GM21528 (cell line): ENCODE measurements around the gene DNM1.
"Not testable (repeated sequence)": the region's sequence is repeated elsewhere in the genome, so short reads cannot be mapped to it uniquely, and the experiment has no call there.

Experiments
- ATAC-seq: cut with Tn5 transposase; IDR thresholded peaks from one replicate; pipeline ENCODE4 v1.9.1; 2021; ENCODE audit warnings: mild to moderate bottlenecking, moderate library complexity; ENCODE audit not compliant: unreplicated experiment, low FRiP score

The DNM1 gene

DNA sequence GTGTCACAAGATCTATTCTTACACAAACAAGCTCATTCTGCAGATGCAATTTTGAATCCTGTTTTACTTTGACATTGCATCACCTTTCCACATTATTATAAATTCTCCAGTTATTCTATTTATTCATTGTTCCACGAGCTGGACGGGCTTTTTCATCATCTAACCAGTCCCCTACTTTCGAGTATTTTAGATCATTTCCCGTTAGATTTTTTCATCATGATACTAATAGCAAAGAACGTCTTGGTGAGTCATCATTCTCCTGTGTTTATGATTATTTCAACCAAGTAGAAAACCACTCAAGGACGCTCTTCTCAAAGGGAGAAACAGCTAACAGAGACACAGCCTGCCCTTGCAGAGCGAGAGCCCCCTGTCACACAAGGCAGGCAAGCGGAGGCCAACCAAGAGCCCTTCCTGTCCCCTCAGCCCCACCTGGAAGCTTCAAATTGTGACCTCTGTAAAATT lies 28.0 kb upstream of the DNM1 start:
- ATAC-seq = no peak

DNA sequence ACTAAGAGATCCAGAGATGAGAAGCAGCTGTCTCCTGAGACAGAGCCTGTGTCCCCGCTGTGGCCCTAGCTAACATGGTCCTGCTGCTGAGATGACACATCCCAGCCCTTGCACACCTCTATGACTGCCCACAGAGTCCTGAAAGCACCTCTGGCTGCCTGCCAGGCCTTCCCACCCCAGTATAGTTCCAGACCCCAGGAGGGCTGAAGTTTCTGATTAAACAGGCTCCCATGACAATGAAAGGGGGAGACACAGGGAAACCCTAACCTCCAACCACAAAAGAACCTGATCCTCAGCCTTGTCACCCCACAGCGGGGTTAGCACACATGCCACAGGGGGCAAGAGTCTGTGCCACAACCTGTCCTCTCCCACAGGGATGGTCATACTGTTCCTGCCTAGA lies 27.5 kb upstream of the DNM1 start:
- ATAC-seq = no peak

DNA sequence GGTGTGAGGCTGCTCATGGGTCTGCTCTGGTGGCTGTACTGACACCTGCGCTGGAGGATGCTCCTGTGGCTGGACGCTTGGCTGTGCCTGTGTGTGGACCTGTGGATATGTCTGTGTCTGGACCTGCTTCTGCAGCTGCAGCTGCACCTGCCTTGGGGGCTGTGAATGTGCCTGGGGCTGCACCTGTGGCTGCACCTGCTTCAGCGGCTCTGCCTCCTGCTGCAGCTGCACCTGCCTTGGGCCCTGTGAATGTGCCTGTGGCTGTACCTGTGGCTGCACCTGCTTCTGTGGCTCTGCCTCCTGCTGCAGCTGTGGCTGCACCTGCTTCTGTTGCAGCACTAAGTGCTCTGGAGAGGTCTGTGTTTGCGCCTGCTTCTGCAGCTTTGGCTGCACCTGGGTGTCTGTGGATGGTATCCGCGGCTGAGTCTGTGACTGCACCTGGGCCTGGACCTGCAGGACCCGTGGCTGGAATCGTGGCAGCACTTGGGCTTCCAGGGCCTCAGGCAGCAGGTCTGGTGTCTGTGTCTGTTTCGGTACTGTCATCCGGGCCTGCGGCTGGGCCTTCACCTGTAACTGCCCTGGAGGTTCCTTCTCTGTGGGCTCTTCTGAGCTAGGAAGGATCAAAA lies 24.3 kb upstream of the DNM1 start:
- no peak for ATAC-seq

DNA sequence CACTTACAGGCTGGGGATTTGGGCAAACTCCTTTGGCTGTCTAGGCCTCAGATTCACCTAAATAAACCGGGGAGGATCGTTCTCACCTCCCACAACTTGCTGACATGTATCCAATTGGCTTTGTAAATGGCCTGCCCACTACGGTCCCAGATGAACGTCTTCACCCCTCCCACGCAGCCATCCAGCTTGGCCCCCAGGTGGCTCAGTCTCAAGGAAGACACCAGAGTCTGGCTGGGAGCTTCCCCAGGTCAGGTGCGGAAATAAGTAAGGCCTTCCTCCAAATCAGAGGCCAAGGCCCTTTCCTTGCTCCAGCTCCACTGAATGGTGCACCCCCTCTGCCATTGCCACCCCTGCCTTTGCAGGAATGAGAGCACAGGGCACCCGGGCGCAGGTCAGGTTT lies 23.2 kb upstream of the DNM1 start:
- ATAC-seq = no peak

DNA sequence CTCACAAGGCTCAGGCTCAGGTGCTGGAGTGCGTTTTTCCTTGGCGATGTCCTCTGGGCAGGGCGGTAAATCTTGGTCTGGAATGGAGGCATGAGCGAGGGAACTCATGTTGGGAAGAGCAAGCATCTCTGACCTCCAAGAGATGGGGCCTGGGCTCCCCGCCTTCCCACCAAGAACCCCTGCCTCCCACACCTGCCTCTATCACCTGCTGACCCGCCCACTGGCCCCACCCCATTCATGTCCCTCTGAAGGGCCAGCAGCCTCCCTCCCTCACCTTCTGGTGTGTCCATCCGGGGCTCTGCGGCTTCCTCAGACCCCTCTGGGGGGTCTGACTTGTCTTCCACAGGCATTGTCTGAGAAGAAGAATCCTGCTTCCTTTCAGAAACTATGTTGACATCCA lies 22.7 kb upstream of the DNM1 start:
- ATAC-seq = no peak

DNA sequence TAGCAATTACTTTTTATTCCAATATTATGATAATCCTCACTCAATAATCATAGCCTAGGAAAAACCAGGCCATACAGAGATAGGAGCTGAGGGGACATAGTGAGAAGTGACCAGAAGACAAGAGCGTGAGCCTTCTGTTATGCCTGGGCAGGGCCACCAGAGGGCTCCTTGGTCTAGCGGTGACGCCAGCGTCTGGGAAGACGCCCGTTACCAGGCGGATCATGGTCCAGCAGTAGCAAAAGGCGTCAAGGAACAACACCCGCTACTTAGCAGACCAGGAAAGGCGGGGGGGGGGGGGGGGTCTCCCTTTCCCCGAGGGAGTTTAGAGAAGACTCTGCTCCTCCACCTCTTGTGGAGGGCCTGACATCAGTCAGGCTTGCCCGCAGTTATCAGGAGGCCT lies 21.7 kb upstream of the DNM1 start:
- not testable (repeated sequence) for ATAC-seq

DNA sequence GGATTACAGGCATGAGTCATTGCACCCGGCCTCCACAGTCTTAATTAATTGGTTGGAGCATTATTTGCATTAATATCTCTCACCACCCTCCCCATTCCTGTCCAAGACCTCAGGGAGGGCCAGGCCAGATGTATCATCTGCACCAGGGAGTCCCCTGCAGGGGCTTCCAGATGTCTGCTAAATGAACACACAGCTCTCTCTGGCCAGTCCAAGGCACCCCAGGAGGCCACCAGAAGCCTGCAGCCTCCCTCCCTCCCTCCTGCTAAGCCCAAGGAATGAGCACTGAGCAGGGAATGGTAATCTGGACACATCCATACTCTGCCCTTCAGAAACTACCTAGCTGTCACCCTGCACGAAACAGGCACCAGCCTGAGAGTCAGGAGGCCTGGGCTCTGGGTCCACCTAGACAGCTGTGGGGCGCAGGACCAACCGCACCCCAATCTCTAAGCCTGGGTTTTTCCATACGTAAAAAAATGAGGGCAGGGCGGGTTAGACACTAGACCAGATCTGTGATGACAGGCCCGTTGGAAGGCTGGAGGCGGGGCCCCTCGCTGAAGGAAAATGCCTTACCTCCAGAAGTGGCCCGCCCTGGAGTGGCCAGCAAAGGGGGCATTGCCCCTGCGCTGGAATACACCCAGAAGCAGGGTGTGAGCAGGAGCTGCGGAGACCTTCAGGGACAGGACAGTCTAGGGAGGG lies 20.1 kb upstream of the DNM1 start:
- ATAC-seq = no peak

DNA sequence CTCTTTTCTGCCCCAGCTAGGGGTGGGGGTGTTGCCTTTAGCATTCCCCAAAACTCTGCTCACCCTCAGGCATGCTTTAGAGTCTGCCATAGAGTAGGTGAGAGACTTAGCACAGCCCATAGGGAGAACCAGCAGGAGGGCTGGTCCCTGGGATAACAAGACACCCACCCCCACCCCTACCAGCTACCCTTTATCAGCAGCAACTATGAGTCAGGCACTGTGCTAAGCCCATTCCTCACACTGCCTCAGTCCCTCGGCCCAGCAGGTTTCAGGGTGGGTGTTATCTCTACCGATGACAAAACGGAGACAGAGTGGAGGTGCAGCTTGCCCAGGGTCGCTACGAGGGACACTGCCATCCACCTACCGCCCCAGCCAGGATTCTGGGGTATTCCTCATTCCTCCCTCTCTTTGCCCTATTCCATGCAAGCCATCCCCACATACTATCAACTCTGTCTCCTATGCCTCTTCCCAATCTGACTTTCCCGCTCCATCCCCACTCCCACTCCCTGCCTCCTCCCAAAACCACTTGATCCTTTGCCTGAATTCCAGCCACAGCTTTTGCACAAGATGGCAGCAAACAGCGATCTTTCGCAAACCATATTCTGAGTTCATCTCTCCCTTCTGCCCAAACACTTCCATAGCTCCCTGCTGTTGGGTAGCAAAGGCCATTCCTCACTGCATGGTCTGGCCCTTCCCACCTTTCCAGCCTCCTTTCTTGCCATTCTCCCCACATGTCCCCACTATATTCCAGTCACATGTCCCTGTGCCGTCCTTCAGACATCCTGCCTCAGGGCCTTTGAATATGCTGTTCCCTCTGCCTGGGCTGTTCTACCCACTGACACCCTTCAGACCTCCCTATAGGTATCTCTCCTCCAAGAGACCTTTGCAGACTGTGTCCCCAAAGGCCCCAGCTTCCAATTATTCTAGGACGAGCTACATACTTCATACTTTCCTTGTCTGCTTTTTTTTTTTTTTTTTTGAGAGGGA lies 16.9 kb upstream of the DNM1 start:
- ATAC-seq = no peak

DNA sequence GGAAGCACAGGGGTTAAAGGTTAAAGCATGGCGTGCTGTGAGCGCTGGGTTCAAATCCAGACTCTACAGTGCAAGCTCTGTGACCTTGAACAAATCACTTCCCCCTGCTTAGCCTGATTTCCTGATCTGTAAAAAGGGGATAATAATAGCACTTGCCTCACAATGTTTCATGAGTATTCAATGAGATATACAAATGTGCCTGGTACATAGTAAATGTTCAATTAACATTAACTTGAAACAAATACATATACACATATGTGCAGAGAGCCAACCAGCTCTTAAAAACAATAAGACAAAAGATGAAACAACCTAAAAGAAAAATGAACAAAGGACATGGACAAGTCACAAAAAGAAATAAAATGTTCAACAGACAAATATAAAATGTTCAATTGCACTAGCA lies 15.8 kb upstream of the DNM1 start:
- ATAC-seq = no peak

DNA sequence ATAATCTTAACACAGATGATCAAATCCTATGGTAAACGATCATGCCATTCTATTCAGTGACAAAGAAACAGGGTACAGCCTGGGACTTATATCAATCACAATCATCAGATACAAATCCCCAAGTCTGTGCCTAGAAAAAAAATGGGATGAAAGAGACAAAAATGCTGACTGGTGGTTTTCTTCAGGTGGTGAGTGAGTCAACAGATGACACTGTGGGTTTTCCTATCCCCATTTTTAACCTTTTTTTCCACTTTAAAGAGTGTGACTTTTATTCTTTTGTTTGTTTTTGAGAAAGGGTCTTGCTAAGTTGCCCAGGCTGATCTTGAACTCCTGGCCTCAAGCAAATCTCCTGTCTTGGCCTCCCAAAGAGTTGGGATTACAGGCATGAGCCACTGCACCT lies 15.0 kb upstream of the DNM1 start:
- ATAC-seq = no peak

DNA sequence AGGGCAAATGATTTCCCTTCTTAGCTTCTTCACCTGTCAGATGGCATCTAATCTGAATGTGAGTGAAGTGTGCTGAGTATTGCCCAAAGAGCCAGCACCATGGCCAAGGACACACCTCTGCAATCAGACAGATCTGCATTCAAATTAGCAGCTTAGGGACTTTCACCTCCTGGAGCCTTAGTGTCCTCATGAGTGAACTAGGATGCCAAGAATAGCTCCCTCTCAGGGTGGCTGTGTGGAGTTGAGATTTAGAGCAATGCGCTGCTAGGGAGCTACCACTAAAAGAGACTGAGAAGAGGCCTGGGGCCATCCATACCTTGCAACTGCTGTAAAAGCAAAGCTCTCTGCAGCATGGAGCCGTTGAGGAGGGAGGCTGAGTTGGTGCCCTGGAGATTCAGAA lies 13.2 kb upstream of the DNM1 start:
- ATAC-seq = no peak

DNA sequence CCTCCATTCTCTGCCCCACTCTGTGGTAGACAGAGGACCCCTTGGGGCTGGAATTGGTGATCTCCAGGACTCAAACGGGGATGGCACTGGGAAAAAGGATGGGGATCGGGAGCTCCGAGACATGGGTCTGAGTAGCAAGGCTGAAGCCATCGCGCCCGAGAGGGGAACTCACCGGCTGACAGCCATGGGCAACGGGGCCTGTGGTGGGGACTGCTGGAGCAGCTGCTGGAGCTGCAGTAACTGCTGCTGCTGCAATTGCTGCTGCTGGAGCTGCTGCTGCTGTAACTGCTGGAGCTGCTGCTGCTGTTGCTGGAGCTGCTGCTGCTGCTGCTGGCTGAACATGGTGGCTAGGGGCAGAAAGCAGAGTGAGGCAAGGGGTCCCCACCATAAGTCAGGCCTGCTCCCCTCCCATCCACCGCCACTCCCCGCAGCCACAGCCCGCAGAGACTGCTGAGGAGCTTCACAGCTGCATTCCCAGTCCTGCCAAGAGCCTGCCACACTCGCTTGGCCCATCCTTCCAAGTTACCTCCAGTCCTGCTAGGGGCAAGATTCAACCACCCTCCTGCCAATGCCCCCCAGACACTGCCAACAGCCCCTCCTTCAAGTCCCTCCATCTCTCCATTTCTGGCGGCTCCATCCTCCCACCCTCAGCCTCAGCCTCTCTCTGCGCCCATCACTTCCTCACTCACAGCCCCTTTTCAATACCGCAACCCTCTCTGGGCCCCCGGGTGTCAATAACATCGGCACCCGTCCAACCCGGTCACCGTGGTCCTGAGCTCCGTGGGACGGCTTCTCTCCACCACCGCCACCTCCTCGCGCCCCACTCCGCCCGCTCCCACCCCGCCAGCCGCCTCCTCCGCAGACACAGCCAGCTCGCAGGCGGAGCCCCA lies 12.4 kb upstream of the DNM1 start:
- peak; percentile 18 for ATAC-seq

DNA sequence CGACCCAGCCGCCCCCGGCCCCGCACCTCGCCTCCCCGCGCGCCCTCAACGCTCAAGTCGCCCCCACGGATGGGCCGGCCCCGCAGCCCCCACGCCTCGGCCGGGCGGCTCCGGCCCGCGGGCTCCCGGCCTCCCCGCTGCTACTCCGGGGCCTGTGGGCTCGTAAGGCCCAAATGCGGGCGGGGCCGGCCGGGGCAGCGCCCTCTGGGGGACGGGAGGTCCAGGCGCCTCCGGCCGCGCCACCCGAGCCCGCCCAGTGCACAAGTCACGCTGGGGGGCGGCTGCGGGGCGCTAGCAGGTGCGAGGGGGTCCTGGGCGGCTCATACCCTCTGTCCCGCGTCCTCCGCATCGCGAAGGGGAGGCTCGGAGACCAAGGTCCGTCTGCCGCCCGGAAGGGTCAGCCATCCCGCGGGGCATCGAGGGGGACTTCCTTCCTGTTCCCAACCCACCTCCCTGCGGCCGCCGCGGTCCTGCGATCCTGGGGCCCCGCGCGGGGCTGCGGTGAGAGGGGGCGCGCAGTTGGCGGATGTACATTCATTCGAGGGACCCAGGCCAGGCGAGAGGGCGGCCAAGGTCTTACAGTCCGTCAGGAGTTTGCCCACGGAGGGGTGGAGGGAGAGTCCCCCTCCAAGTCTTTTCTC lies 11.7 kb upstream of the DNM1 start, which contains the start of gene CIZ1:
Gene CIZ1 (minus strand): TSS at position 167 of the 641 bp plus-strand sequence. CDS start 715 bp downstream, outside the sequence.
- ATAC-seq = peak; percentile 89

DNA sequence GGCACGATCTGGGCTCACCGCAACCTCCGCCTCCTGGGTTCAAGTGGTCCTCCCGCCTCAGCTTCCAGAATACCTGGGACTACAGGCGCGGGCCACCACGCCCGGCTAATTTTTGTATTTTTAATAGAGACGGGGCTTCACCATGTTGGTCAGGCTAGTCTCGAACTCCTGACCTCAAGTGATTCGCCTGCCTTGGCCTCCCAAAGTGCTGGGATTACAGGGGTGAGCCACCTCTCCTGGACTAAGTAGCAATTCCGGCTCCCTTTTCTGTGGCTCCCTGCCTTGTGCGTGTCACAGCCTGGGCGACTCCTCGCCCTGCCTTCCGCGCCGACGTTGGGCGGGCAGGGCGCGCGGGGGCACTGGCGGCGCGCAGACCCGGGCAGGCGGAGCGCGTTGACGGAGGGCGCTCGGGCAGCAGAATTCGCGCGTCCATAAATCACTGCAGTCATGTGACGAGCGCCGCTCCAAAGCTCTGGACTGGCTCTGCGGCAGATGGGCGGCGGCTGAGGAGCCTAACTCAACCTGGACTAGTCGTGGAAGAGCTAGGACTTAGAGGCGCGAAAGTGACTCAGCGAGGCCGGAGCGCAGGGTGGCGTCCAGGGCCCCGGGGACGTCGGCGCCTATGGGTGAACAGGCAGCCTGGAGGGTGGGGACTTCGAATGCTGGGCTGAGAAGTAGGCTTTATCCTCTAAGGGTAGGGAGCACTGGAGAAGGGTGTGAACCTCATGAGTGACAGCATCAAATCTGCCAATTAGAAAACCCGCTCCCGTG lies 10.4 kb upstream of the DNM1 start:
- no peak for ATAC-seq

DNA sequence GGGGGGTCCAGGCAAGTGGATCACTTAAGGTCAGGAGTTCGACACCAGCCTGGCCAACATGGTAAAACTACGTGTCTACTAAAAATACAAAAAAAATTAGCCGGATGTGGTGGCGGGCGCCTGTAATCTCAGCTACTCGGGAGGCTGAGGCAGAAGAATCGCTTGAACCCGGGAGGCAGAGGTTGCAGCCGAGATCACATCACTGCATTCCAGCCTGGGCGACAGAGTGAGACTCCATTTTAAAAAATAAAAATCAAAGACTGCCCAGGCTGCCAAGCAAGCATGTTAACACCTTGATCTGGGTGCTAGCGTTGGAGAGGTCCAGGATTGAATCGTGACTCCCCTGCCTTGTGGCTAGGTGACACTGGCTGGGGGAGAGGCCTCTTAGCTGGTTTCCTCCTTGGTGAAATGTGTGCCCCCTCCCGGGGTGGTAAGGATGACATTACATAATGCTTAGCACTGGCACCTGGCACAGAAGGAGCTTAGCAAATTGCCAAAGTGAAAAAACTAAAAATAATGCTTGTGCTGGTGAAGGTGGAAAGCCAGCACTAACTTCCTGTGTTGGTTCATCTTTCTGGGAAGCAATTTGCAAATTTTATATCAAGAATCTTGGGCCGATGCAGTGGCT lies 9.6 kb upstream of the DNM1 start:
- ATAC-seq = no peak

DNA sequence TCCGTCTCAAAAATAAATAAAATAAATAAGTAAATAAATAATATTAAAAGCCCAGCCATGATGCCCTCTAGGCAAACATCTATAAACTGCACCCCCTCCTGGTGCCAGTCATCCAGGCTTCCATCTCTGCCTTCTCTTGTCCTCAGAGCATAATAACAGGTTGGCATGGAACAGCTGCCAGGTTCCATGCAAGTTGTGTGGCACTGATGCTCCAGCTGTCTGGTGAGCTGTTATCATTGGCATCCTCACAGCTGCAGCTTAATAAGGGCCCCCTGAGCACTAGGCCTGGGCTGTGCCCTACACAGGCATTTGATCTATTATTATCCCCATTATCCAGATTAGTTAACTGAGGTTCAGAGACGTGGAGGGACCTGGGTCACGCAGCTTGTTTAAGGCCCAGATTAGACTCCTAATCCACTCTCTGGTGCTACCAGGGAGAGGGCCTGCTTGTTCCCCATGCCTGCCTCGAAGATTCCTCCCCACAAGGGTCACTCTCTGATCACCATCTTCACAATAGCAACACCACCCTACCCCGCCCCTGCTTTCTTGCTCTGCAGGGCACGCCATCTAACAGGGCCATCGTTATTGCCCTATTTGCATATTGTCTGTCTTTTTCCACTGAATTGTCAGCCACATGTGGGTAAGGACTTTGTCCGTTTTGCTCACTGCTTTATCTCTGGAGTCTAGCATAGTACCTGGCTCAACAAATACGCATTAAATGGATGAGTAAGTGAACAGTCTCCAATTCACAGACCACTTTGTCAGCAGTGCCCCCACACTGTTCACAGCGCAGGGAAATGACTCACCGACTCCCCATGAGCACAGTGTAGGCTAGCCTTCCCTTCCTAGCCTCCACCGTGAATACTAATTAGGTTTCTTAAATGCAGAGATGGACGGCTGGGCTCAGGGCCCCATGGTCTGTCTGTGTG lies 1.5 kb upstream of the DNM1 start:
- ATAC-seq = no peak

DNA sequence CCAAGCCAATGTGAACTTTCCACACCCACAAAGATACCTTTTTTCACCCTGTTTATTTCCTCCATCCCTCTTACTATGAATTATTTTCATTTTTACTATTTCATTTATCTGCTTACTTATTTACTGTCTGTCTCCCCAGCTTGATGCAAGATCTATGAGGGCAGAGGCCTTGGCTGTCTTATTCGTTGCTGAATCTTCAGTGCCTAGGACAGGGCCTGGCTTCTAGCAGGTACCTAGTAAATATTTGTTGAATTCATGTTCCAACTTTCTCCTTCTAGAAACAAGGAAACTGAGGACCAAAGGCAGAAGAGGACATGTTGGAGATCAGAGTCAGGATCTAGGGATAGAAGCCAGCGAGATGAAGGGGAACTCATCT lies 543 bp upstream of the DNM1 start:
- no peak for ATAC-seq
